HS-5 (cell line): ENCODE data around the gene CFAP61.

Source experiments
- DNase-seq: peaks from one replicate; pipeline ENCODE4 v3.0.0-alpha.2; 2012; ENCODE audit warnings: low read depth

Gene CFAP61

GRCh38 chr20:20399531-20400500, 347.5 kb downstream of the CFAP61 start:
- DNase-seq = no peak

- DNase-seq = no peak
Observed at GRCh38 chr20:20401991-20402390, 349.7 kb downstream of the CFAP61 start.

- DNase-seq = no peak
Observed at GRCh38 chr20:20404633-20405032, 352.3 kb downstream of the CFAP61 start.

GRCh38 chr20:20405623-20406022, 353.3 kb downstream of the CFAP61 start:
- DNase-seq = no peak

GRCh38 chr20:20406306-20406705, 354.0 kb downstream of the CFAP61 start:
- no peak for DNase-seq

GRCh38 chr20:20407891-20408805, 355.8 kb downstream of the CFAP61 start:
- no peak for DNase-seq

GRCh38 chr20:20409331-20409730, 357.0 kb downstream of the CFAP61 start:
- DNase-seq = no peak
